ENCODE data around the gene SLC15A2.
A peak's percentile ranks its signal among the peaks of the same experiment; 100 is the strongest.

Gene SLC15A2

GRCh38 chr3:121985846-121986245, 91.6 kb downstream of the SLC15A2 start:
- H3K27ac ChIP-seq: no peak overlapping the region
- TF ChIP-seq CTCF (IDR thresholded peaks at IDR 0.05) (no peak), ZFX (IDR thresholded peaks at IDR 0.05; ENCODE audit: borderline replicate concordance) (no peak)

GRCh38 chr3:121988146-121988545, 93.9 kb downstream of the SLC15A2 start:
- TF ChIP-seq ZFX (IDR thresholded peaks at IDR 0.05; ENCODE audit: borderline replicate concordance) (no peak), CTCF (IDR thresholded peaks at IDR 0.05) (no peak)
- H3K27ac ChIP-seq: no peak overlapping the region

- H3K27ac ChIP-seq: no peak overlapping the region
- TF ChIP-seq CTCF (IDR thresholded peaks at IDR 0.05) (peak; percentile 44), ZFX (IDR thresholded peaks at IDR 0.05; ENCODE audit: borderline replicate concordance) (no peak)
Observed at GRCh38 chr3:121989943-121990342, 95.7 kb downstream of the SLC15A2 start.

- no peak for TF ChIP-seq CTCF (IDR thresholded peaks at IDR 0.05)
- TF ChIP-seq ZFX (IDR thresholded peaks at IDR 0.05; ENCODE audit: borderline replicate concordance): no peak
- H3K27ac ChIP-seq: no peak overlapping the region
Observed at GRCh38 chr3:121992601-121993560, 98.7 kb downstream of the SLC15A2 start.

Measured in 22Rv1 (cell line).